Adrenal gland (tissue), 12 donors: ENCODE measurements around the gene ANTXR1. TPM values are rescaled to one million over a fixed set of nuclear protein-coding genes. Genes with fewer than 3 reads are reported as not detected.

Experiments
- DNase-seq, 7 donors: peaks; one replicate each; pipeline ENCODE4 v3.0.0-alpha.2; 2019 to 2020
- H3K27ac ChIP-seq, 5 donors: fragments of 200-600 bp; sonication (generic) in 4 of 5; 1 replicate in 3 of 5; 2 replicates in 2 of 5; pipeline versions ENCODE4 v1.5.1 to v1.8.0; 2016 to 2020; ENCODE audit warnings: mild to moderate bottlenecking in 1 of 5
- H3K27me3 ChIP-seq: fragments of 200-600 bp; 2 replicates; pipeline ENCODE4 v1.8.0; 2021
- H3K36me3 ChIP-seq, 2 donors: fragments of 200-600 bp; replicated peaks in 1 of 2; 1 replicate in 1 of 2; 2 replicates in 1 of 2; pipeline versions ENCODE4 v1.5.1 to v1.8.0; 2018 to 2022
- H3K4me1 ChIP-seq, 2 donors: fragments of 200-600 bp; replicated peaks in 1 of 2; 1 replicate in 1 of 2; 2 replicates in 1 of 2; pipeline versions ENCODE4 v1.5.1 to v1.8.0; 2018 to 2021
- H3K4me3 ChIP-seq, 4 donors: fragments of 200-600 bp; sonication (generic) in 3 of 4; one replicate each; pipeline ENCODE4 v1.5.1; 2016 to 2018
- H3K9me3 ChIP-seq, 3 donors: fragments of 200-600 bp; sonication (generic) in 1 of 3; replicated peaks in 1 of 3; 1 replicate in 2 of 3; 2 replicates in 1 of 3; pipeline versions ENCODE4 v1.5.1 to v1.8.0; 2016 to 2021
- POLR2A ChIP-seq, 2 donors: fragments of 450-650 bp; IDR thresholded peaks; one replicate each; pipeline ENCODE4 v1.6.1; 2017; ENCODE audit warnings: antibody characterized with exemption in 2 of 2, mild to moderate bottlenecking in 2 of 2, moderate library complexity in 1 of 2
- WGBS, 4 donors: extraction: QIAGEN DNeasy Blood & Tissue Kit in 2 of 4; methylation state at CpG; one replicate each; pipeline versions ENCODE4 v1.1.5 to v1.1.7; 2013 to 2017; 5-methylcytosine and 5-hydroxymethylcytosine counted together
- intact Hi-C, 2 donors: fragments of 100-400 bp; cut with DNase I; formaldehyde crosslinking; loops; one replicate each; pipeline versions ENCODE4 v1.14.1 to v1.15.0; 2022 to 2023
- polyA plus RNA-seq, 3 donors: library from polyadenylated mRNA; stranded (reverse); fragments of 200-250 nt in 2 of 3; fragments of 350-450 nt in 1 of 3; fragmentation: Illumina TruSeq in 1 of 3; extraction: RNeasy Lipid Tissue Mini Kit (QIAGEN cat#74804) in 1 of 3; gene quantifications; one replicate each; pipeline ENCODE4 v1.2.3, GENCODE V29; 2013 to 2014
- total RNA-seq, 9 donors: library from RNA; depleted of rRNA in 4 of 9; stranded (reverse); fragments of >200 nt in 4 of 9; fragments of 120-200 nt in 1 of 9; fragmentation: NEBNext Ultra II Directional in 1 of 9; extraction: Animal tissue kit (Norgen Biotek cat#: 25700) in 1 of 9; gene quantifications; one replicate each; pipeline versions ENCODE4 v1.1.0 to v1.2.4, GENCODE V29; 2013 to 2023
- TF ChIP-seq, protein P1 (sequence below), 6 experiments: fragments of 450-650 bp in 4 of 6; fragments of 200-600 bp in 2 of 6; sonication (generic) in 1 of 6; IDR thresholded peaks; 1 replicate in 5 of 6; 2 replicates in 1 of 6; pipeline versions ENCODE4 v1.5.1 to v1.8.0; 2016 to 2021; ENCODE audit warnings: antibody characterized with exemption in 6 of 6, mild to moderate bottlenecking in 2 of 6, moderate library complexity in 1 of 6
- donor health status: healthy with polysubstance abuse.
- donor health status: Bipolar disorder and iron deficiency.
- donor health status: DM: yes; HTN: yes; CAD: no.
- donor health status: DM: no; HTN: no; CAD: no.
- donor health status: DM: no; HTN: no; CAD: no.
- donor health status: DM: yes; HTN: yes; CAD: no.

ANTXR1 gene
- total and polyA plus RNA-seq, 12 donors = 19.0 to 386 (median 119) TPM

DNA sequence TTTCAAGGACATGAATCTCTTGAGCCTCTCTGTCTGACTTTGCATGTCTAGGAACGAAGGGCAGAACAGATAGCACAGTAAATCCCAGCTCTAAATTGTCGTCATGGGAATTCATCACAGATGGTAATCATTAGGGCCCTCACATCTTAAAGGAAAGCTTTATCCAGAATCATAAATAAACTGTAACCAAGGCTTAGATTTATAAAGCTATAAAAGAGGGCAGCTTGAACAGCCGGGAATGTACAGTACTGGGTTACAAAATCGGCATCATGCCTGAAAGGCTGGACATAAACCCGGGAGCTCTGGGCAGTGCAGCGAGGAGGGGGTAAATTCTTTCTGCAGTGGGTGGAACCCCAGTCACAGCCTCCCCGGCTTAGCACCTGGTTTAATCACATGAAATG, 229.7 kb downstream of the ANTXR1 start:
- Histone ChIP-seq H3K9me3 (no peaks in the 10 kb centered on the region), H3K27ac (no peak overlapping the region), H3K4me3 (no peak overlapping the region), H3K4me1 (no peaks in the 10 kb centered on the region), H3K27me3 (no peaks in the 10 kb centered on the region), H3K36me3 (no peaks in the 10 kb centered on the region)
- intact Hi-C loops = no loop called here
- TF ChIP-seq, protein P1, sequence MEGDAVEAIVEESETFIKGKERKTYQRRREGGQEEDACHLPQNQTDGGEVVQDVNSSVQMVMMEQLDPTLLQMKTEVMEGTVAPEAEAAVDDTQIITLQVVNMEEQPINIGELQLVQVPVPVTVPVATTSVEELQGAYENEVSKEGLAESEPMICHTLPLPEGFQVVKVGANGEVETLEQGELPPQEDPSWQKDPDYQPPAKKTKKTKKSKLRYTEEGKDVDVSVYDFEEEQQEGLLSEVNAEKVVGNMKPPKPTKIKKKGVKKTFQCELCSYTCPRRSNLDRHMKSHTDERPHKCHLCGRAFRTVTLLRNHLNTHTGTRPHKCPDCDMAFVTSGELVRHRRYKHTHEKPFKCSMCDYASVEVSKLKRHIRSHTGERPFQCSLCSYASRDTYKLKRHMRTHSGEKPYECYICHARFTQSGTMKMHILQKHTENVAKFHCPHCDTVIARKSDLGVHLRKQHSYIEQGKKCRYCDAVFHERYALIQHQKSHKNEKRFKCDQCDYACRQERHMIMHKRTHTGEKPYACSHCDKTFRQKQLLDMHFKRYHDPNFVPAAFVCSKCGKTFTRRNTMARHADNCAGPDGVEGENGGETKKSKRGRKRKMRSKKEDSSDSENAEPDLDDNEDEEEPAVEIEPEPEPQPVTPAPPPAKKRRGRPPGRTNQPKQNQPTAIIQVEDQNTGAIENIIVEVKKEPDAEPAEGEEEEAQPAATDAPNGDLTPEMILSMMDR (IDR thresholded peaks at IDR 0.05) = no peak
- TF ChIP-seq POLR2A (IDR thresholded peaks at IDR 0.05) = no peak
- WGBS, 4 donors = 77 to 86% (median 83%) methylated on average over 7 of the region's 7 CpGs
- no peak for DNase-seq

DNA sequence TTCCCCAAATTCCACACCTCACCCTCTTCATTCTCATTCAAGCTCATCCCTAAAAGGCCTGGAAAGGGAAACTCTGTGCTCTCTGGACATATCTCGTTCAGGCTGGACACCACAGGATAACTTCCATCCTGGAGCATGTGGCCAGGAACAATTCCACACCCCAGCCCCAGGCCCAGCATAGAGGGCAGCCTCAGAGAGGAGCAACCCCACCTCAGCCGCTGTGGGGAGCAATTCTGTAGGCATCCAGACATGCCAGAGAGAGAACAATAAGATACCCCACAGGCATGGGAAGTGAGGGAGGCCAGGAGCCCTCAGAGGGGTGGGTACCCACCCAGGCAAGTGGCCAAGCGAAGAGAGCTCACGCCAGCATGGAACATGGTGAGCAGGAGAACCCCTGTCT, 230.7 kb downstream of the ANTXR1 start:
- no peak for DNase-seq
- H3K27ac ChIP-seq = no peak overlapping the region
- no peak overlapping the region for H3K4me3 ChIP-seq
- H3K36me3 ChIP-seq = no peaks in the 10 kb centered on the region
- no peaks in the 10 kb centered on the region for H3K27me3 ChIP-seq
- no peaks in the 10 kb centered on the region for H3K9me3 ChIP-seq
- intact Hi-C loops = no loop called here
- H3K4me1 ChIP-seq = no peaks in the 10 kb centered on the region
- TF ChIP-seq POLR2A (IDR thresholded peaks at IDR 0.05) = no peak
- TF ChIP-seq, protein P1 (IDR thresholded peaks at IDR 0.05) = no peak
- 97 to 98% (median 97%) methylated on average over 3 to 4 of the region's 4 CpGs for WGBS, 4 donors

DNA sequence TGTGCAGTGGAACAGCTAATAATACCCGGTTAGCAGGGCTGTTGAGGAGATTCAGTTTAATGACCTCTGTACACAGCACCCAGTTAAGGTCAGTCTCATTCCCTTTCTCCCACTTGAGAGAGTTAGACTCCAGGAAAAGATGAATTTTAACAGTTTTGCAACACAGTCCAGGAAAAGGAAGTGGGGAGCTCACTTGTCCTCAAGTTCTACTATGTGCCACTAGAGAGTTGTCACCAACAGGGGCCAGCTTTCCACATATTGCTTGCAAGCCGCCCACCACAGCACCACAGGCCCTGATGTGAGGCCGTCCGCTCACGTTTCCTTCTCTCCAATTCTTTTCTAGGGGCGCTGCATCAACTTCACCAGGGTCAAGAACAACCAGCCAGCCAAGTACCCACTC, 231.9 kb downstream of the ANTXR1 start:
- TF ChIP-seq, protein P1 (IDR thresholded peaks at IDR 0.05) = no peak
- TF ChIP-seq POLR2A (IDR thresholded peaks at IDR 0.05) = no peak
- H3K9me3 ChIP-seq = no peaks in the 10 kb centered on the region
- no peaks in the 10 kb centered on the region for H3K27me3 ChIP-seq
- intact Hi-C loops = no loop called here
- H3K4me1 ChIP-seq = no peaks in the 10 kb centered on the region
- no peak overlapping the region for H3K27ac ChIP-seq
- 82 to 94% (median 88%) methylated on average over 6 of the region's 6 CpGs for WGBS, 4 donors
- H3K4me3 ChIP-seq = no peak overlapping the region
- no peaks in the 10 kb centered on the region for H3K36me3 ChIP-seq
- no peak for DNase-seq

DNA sequence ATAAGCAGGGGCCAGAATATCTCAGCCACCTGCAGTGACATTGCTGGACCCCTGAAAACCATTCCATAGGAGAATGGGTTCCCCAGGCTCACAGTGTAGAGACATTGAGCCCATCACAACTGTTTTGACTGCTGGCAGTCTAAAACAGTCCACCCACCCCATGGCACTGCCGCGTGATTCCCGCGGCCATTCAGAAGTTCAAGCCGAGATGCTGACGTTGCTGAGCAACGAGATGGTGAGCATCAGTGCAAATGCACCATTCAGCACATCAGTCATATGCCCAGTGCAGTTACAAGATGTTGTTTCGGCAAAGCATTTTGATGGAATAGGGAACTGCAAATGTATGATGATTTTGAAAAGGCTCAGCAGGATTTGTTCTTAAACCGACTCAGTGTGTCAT, 234.6 kb downstream of the ANTXR1 start:
- intact Hi-C loops = no loop called here
- Histone ChIP-seq H3K27ac (no peak overlapping the region), H3K36me3 (no peaks in the 10 kb centered on the region), H3K27me3 (no peaks in the 10 kb centered on the region), H3K9me3 (no peaks in the 10 kb centered on the region), H3K4me1 (peaks cover under 1 to 2% of the 10 kb centered on the region in 2 donors), H3K4me3 (no peak overlapping the region)
- TF ChIP-seq POLR2A (IDR thresholded peaks at IDR 0.05) = no peak
- 94 to 97% (median 97%) methylated on average over 6 to 9 of the region's 9 CpGs for WGBS, 4 donors
- DNase-seq = no peak

DNA sequence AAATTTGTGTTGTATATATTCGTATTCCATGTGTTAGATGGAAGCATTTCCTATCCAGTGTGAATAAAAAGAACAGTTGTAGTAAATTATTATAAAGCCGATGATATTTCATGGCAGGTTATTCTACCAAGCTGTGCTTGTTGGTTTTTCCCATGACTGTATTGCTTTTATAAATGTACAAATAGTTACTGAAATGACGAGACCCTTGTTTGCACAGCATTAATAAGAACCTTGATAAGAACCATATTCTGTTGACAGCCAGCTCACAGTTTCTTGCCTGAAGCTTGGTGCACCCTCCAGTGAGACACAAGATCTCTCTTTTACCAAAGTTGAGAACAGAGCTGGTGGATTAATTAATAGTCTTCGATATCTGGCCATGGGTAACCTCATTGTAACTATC, 235.3 kb downstream of the ANTXR1 start:
- Histone ChIP-seq H3K27me3 (no peaks in the 10 kb centered on the region), H3K27ac (no peak overlapping the region), H3K4me1 (peaks cover 7% of the 10 kb centered on the region in 2 donors), H3K36me3 (no peaks in the 10 kb centered on the region), H3K9me3 (no peaks in the 10 kb centered on the region), H3K4me3 (no peak overlapping the region)
- no peak for TF ChIP-seq POLR2A (IDR thresholded peaks at IDR 0.05)
- TF ChIP-seq, protein P1 (IDR thresholded peaks at IDR 0.05) = no peak
- intact Hi-C loops = no loop called here
- DNase-seq = no peak
- WGBS, 4 donors = 89 to 92% (median 91%) methylated on average over 4 of the region's 4 CpGs
